22Rv1 (cell line): Measurements from ENCODE around the gene TTC23L.

ENCODE experiments used
- ZFX ChIP-seq: fragments of 450-650 bp; IDR thresholded peaks from 2 replicates; pipeline ENCODE4 v1.6.1; 2017; ENCODE audit warnings: antibody characterized with exemption, borderline replicate concordance
- TF ChIP-seq, protein P1 (sequence below): fragments of 450-650 bp; IDR thresholded peaks from 2 replicates; pipeline ENCODE4 v1.5.1; 2017; ENCODE audit warnings: mild to moderate bottlenecking

DNA sequence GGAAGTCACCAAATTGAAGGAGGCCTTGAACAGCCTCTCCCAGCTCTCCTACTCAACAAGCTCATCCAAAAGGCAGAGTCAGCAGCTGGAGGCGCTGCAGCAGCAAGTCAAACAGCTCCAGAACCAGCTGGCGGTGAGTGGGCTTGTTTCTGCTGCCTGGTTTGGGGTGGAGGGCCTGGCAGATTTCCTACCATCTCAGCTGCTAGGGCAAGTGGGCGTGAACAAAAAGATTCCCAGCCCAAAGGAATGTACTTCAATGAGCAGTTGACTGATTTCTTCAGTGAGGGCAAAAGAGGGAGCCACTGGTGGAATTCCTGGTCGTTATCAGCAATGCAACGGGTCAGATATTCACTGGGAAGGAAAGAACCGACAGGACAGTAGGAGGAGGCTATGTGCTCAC, 12.6 kb upstream of the TTC23L start:
- TF ChIP-seq, protein P1, sequence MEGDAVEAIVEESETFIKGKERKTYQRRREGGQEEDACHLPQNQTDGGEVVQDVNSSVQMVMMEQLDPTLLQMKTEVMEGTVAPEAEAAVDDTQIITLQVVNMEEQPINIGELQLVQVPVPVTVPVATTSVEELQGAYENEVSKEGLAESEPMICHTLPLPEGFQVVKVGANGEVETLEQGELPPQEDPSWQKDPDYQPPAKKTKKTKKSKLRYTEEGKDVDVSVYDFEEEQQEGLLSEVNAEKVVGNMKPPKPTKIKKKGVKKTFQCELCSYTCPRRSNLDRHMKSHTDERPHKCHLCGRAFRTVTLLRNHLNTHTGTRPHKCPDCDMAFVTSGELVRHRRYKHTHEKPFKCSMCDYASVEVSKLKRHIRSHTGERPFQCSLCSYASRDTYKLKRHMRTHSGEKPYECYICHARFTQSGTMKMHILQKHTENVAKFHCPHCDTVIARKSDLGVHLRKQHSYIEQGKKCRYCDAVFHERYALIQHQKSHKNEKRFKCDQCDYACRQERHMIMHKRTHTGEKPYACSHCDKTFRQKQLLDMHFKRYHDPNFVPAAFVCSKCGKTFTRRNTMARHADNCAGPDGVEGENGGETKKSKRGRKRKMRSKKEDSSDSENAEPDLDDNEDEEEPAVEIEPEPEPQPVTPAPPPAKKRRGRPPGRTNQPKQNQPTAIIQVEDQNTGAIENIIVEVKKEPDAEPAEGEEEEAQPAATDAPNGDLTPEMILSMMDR: no peak
- TF ChIP-seq ZFX: no peak
